NCI-H1105 (cell line): ENCODE measurements around the gene POLQ.
"Not testable (repeated sequence)": the region's sequence is repeated elsewhere in the genome, so short reads cannot be mapped to it uniquely, and the experiment has no call there.

Experiments
- DNase-seq: peaks from one replicate; lab custom pipeline; 2025; lab: John Stamatoyannopoulos, UW

Gene POLQ

GRCh38 chr3:121545574-121546455 is at the start of gene POLQ:
POLQ (minus strand) TSS chr3:121545988; CDS start chr3:121545877, 111 bp downstream.
- peak; percentile 98 for DNase-seq

DNA sequence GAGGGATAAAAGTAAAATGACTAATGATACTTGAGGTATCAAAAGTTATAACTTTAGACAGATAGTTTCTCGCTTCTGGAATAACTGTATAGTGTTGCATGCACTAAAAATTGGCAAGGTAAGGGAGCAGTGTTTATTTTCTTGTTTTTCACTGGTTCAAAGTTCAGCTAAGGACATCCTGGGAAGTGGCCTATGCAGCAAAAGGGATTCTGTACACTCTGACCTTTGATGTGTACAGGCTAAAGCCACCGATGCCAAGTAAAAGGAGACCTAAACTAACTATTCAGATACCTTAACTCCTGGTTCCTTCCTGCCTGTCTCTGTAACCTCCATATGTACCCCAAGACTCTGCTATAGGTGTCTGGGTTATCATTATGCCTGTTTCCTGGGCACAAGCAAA is 49.1 kb upstream of the POLQ start:
- no peak for DNase-seq

DNA sequence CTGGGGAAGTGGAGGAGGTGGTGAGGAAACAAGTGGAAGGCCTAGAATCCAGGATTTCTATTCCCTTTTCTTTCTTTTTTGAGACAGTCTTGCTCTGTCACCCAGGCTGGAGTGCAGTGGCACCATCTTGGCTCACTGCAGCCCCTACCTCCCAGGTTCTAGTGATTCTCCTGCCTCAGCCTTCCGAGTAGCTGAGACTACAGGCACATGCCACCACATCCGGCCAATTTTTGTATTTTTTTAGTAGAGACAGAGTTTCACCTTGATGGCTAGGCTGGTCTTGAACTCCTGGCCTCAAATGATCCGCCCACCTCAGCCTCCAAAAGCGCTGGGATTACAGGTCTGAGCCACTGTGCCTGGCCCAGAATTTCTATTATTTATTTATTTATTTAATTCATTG is 48.0 kb upstream of the POLQ start:
- not testable (repeated sequence) for DNase-seq

DNA sequence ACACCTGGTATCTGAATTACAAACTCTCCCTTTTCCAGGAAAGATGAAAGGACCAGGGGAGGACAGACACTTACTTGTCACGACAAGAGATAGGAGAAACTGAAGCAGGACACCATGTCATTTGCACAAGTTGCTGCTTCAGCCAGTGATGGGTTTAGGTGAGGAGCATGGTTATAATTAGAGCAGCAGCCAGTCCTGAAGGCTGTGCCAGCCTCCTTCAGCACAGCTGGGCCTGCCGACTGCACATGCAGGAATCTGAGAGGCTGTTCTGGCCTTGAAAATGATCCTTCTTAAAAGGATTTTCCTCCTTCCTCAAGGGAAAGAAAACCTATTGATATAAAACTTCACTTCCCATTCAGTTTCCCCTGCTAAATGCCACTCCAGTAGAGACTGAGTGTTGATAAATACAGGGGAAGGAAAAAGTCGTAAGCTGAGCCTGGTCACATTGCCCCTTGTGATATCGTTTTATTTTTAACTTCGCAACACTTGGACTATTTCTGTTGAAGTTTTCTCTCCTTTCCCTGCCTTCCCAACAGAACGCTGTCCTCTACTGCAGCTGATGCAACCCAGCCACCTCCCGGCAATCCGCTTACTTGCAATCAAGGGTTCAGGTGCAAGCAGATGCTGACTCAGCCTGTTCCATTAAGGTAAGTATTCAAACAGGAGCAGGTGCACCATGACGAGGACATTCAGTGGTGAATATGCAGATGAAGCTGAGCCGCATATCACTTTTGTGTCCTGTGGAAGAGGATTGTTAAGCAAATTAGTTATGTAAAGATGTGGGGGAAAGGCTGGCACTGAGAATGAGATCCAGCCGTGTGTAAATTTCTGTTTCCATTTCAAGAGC is 47.3 kb upstream of the POLQ start, which contains the start of gene FBXO40:
FBXO40 (plus strand) TSS at position 524 of the 847 bp plus-strand sequence. CDS start 27,197 bp downstream, outside the sequence.
- DNase-seq: peak; percentile 97

GRCh38 chr3:121584418-121584817 is 38.6 kb upstream of the POLQ start:
- DNase-seq: no peak

DNA sequence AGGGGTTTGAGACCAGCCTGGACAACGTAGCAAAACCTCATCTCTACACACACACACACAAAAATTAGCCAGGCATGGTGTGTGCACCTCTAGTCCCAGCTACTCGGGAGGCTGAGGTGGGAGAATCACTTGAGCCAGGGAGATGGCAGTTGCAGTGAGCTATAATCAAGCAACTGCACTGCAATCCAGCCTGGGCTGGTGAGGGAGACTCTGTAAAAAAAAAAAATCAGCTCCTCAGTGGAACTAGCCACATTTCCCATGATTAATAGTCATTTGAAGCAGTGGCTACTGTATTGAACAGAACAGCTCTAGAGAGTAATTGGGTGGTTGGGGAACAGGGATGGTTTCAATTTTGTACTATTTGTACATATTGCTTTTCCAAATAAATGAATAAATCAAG is 35.9 kb upstream of the POLQ start:
- DNase-seq: no peak

DNA sequence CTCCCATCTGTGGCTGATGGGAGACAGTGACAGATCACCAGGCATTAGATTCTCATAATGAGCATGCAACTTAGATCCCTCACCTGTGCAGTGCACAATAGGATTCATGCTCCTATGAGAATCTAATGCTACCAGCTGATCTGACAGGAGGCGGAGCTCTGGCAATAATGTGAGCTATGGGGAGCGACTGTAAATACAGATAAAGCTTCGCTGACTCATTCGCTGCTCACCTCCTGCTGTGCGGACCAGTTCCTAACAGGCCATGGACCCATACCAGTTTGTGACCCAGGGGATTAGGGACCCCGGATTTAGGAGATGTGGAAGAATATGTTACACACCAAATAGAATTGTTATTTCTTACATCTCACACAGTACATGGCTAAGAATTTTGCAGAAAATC is 28.7 kb upstream of the POLQ start:
- DNase-seq: no peak

DNA sequence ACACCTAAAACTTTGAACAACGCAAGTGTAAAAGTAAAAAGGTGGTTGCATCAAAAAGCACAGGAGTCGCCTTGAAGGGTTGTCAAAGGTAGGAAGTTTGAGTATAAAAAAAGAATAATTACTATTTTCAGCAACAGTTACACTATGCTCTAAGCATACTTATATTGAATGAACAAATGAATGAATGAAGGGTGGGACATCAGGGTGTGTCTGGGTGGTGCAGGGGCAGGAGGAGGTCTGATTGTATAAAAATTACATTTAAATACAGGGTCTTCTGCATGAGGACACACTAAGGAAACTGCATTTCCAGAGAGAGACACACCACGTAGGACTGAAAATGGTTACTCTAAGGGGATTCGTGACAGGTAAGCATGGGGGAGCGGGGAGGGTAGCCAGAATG is 21.9 kb upstream of the POLQ start, which contains the start of gene ARGFX:
ARGFX (plus strand) TSS at position 301 of the 400 bp plus-strand sequence. CDS start 2,765 bp downstream, outside the sequence.
- DNase-seq: no peak

DNA sequence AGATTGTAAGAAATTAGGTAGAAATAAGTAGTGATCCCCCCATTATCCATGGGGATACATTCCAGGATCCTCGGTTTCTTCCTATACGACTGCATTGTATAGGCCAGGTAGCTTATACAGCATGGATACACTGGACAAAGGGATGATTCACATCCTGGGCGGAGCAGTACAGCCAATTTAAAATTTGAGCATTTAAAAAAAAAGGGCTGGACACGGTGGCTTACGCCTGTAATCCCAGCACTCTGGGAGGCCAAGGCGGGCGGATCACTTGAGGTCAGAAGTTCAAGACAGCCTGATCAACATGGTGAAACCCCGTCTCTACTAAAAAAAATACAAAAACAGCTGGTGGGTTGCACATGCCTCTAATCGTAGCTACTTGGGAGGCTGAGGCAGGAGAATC is 21.0 kb upstream of the POLQ start:
- DNase-seq: no peak

DNA sequence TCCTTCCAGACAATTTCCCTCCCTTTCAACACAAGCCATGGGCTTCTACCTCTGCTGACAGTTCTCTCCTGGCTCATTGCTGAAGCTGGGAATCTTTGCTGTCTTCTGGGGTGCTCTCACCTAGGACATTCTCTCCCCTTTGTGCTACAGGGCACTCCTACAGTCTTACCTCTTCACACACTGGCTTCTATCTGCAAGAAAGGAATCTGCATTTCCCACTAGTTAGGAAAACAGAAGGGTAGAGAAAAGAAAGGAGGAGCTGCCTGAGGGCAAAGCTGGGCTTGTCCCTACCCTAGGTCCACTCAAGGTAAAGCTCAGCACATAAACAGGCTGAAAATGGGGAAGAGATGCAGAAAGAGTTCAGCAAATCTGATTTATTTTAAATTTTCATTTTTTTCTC is 16.4 kb upstream of the POLQ start:
- no peak for DNase-seq

- DNase-seq: no peak
Measured at GRCh38 chr3:121557426-121557934, 11.7 kb upstream of the POLQ start.

DNA sequence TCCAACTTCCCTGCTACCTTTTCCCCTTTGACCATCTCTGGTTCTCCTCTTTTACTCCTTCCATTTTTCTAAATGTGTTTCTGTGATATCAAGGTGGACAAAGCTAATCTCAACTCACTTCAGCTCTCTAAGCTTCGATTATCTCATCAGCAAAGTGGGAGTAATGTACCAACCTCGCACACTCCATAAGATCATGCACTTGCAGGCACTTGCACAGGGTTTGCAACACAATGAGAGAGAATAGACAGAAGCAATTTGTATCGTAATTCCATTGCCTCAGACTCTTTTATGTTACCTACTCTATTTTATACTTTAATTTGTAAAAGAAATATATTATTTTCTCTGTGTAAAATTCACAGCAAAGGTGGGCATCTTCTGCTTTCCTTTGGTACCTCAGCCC is 7.0 kb upstream of the POLQ start:
- DNase-seq: no peak

- DNase-seq: no peak
Measured at GRCh38 chr3:121552379-121552778, 6.6 kb upstream of the POLQ start.

DNA sequence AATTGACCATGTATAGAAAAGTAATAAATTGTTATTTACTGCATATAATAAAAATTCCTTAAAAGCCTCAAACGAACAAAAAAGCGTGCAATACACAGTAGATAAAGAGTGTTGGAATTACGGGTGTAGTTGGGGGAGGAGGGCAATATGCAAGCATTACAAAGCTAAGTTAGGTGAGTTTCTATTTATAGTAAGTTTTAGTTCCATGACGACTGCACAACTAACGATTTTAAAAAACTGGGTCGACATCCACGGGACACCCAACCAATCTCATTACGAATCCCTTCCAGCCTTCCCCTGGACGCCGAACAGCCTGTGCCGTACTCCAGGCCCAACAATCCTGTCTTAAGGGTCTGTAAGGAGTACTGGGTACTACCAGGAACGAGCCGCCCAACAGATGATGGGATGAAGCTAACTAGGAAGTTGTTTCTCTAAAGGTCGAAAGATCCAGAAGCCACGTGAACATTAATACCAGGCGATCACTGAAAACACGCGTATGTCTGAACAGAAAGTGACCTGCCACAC is 677 bp downstream of the POLQ start:
- DNase-seq: no peak

DNA sequence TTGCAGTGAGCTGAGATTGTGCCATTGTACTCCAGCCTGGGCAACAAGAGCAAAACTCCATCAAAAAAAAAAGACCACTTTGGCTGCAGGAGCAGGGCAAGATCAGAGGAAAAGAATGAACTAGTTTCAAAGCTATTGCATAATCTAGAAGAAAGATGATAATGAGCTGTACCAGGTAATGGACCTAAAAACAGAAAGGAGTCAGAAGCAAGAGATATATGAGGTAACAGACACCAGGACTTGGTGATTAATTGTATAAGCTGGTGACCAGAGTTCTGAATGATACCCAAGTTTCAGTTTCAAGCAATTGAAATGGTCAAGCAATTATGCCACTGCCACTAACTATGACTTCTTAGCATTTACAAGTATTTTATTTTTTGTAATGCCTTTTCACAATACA is 2.9 kb downstream of the POLQ start:
- no peak for DNase-seq

GRCh38 chr3:121531269-121531668 is 14.5 kb downstream of the POLQ start:
- DNase-seq: no peak

DNA sequence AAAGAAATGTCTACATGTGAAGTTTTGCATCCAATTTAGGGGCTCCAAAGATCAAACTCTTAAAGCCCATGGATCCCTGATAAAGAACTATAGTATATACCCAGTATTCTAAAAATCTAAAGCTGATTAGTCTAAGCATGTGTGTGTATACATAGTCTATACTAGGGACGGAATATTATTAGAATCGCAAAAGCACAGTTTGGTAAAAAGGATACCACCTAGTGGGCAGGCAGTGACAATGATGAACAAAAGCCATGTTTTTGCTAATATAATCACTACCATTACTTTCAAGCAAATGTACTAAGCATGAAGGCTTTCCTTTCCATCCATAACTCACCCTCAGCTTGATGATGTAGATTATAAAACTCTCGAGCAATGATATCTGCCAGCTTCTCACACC is 16.5 kb downstream of the POLQ start:
- no peak for DNase-seq

DNA sequence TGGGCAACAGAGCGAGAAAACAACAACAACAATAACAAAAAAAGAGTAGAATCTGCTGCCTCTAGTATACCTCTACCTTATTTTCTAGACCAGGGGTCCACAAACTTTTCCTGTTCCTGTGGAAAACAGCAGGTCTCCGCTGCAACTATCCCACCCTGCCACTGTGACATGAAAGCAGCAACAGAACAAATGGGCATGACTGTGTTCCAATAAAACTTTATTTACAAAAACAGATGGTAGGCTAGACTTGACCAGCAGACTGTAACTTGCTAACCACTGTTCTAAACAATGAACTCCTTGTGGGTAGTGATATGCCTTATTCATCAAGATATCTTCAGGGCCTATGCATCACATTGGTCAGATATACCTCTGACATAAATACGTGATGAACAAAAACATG is 25.3 kb downstream of the POLQ start:
- no peak for DNase-seq

GRCh38 chr3:121517953-121518655 is 27.7 kb downstream of the POLQ start:
- no peak for DNase-seq

- no peak for DNase-seq
Measured at GRCh38 chr3:121515862-121516261, 29.9 kb downstream of the POLQ start.

- no peak for DNase-seq
Measured at GRCh38 chr3:121515313-121515712, 30.5 kb downstream of the POLQ start.

DNA sequence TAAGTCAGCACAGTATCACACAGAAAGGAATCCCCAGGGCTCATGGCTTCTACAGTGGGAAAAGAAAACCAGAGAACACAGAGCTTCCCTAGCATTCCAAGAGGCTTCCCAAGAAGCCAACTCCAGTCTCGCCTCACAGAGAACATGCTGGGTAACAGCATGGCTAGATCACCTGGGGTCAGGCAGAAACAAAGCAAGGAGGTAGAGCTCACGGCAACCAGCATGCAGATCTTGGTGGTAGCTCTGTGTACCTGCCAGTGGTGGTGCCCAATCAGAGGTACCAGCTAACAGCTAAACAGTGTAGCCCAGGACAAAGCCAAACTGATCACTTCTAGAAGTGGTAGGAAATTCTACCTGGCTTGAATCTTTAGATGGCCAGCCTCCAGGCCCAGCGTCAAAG is 31.3 kb downstream of the POLQ start:
- no peak for DNase-seq
